Renal pelvis (tissue), 4 donors: Measurements from ENCODE around the gene CBX8. TPM values are rescaled to one million over a fixed set of nuclear protein-coding genes. Genes with fewer than 3 reads are reported as not detected.
"Not testable (repeated sequence)": the region's sequence is repeated elsewhere in the genome, so short reads cannot be mapped to it uniquely, and the experiment has no call there.

Experiments
- DNase-seq: peaks from one replicate; pipeline ENCODE4 v3.0.0-alpha.2; 2013
- polyA plus RNA-seq, 3 donors: library from polyadenylated mRNA; unstranded; fragments of 120-200 nt; gene quantifications; one replicate each; pipeline ENCODE4 v1.2.1, GENCODE V29; 2013; ENCODE audit not compliant: insufficient read length in 3 of 3

CBX8 gene
- polyA plus RNA-seq, 3 donors = 15.7 to 18.3 (median 15.7) TPM

- no peak for DNase-seq
Measured at GRCh38 chr17:79781736-79782575, 14.9 kb downstream of the CBX8 start.

DNA sequence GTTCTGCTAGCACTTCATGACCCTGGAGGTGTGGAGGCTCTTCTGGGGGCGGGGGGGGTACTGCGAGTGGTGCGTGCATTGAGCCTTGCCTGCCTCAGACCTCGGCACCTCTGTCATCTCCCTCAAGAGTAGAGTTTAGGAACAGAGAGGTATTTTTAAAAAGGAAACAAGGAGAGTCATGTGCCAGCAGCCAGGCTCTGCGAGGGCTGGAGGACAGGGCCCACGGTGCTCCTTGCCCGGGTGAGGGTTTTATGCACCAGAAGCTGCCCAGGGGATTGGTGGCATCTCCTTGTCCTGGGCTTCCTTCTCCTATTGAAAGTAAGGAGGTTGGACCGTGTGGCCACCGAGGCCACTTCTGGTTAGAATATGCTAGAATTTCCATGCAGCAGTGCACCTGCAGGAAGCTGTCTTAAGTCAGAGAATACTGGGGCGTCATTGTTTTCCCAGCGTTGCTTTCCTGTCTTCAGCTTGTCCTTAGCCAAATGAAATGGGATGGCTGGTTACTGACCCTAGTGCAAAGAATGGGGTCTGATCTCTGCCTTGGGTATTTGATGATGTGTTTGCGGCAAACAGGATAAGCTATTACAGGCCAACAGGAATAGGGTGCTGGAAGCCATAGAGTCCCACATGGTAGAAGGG, 15.7 kb downstream of the CBX8 start:
- no peak for DNase-seq

DNA sequence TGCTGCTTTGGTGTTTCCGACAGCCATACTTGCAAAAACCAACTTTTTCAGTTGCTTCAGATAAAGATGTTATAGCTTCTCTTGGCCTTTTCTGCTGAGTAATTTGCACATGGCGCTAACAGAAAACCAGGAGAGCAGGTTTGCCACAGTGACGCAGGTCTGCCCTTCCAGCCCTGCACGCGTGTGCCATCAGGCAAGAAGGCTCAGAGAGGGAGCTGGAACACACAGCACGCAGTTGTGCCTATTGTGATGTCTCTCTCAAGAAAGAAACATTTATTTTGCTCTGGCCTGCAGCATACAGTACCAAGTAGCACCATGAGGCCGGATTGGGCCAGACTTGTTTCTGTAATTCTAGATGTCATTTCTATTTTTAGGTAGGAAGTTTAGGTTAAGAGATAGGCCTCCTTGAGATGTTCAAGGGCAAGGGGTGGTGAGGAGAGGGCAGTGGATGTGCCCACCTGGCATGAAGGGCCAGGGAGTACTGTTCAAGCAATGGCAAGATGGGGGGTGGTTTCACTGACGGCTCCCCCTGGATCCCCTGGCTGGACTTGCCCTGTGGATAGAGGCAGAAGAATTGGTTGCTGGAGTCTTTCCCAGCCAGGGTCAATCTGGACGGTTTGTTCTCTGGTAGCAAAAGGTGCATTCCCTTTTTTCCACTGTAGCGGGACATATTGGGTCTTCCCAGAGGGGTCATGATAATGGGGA, 17.1 kb downstream of the CBX8 start:
- no peak for DNase-seq

DNA sequence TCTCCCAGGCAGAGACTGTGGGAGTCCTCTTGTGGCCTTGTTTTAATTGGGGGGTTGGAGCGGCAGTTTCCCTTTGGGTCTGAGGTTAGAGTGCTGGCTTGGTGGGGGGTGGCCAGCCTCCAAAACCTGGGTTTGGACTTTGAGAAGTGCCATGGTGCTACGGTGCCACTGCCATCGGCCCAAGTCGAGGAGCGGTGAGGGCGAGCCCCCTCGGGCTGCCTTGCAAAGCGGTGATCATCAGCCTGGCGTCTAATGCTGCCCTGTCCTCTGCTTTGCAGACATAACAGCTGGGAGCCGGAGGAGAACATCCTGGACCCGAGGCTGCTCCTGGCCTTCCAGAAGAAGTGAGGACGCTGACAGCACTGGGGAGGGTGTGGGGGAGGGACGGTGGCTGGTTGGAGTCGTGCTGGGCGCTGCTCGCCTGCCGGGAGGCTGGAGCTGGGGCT, 17.8 kb downstream of the CBX8 start:
- no peak for DNase-seq

GRCh38 chr17:79778504-79779083, 18.3 kb downstream of the CBX8 start:
- no peak for DNase-seq

DNA sequence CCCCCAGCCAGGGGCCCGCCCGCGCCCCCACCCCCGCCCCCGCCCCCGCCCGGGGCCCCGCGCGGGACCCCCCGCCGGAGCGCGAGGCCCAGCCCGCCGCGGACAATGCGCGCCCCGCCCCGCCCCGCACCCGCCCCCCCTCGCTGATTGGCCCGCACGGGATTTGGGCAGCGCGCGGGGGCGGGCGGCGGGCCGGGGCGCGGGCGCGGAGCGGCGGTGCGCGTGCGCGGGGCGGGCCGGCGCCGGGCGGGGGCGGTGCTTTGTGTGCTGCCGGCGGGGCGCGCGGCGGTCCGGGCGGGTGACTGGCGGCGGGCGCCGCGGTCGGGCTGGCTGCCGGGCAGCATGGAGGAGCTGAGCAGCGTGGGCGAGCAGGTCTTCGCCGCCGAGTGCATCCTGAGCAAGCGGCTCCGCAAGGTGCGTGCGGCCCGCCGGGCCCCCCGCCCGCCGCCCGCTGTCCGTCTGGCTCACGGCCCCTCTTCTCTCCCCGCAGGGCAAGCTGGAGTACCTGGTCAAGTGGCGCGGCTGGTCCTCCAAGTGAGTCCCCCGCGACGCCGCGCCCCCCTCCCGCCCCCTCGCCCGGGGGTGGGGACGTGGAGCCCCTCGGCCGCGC, 18.9 kb downstream of the CBX8 start, which contains the start of gene CBX2:
Gene CBX2, plus strand, starts transcription at position 255 of the 610 bp plus-strand sequence. Its CDS starts 88 bp downstream, at position 343.
- DNase-seq = no peak

DNA sequence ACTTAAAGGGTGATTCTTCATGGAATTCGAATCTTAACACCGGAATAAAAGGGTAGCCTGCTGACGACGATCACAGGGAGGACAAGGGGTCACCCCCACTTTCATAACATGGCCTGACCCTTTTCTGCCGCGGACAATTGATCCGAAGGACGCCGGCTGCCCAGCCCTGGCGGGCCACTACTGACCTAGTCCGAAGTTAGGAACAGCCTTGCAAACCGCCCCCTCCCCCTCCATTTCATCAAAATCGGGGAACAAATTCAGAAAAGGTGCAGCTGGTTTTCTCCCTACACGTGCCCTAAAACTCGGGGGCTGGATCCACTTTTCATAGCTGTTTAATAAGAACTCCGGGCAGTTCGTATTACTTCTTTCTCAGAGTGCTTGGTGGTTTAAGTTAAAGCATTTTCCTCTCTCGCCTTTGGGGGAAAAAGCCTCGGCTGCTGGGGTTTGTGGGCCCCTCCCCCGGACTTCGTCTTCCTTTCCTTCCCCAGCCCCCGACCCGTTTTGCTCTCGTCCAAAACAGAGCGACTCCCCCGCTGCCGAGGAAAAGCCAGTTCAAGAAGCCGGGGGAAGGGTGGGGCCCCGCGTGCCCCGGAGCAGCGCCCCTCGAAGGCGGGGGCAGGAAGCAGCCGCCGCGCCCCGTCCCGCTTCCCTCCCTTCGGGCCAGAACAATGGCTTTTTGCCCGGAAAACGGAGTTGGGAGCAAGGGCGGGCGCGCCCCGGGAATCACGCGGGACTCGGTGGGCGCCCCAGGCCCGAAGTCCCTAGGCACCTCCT, 19.6 kb downstream of the CBX8 start:
- DNase-seq = no peak

- DNase-seq = no peak
Measured at GRCh38 chr17:79776376-79777119, 20.3 kb downstream of the CBX8 start.

- no peak for DNase-seq
Measured at GRCh38 chr17:79775632-79776031, 21.2 kb downstream of the CBX8 start.

DNA sequence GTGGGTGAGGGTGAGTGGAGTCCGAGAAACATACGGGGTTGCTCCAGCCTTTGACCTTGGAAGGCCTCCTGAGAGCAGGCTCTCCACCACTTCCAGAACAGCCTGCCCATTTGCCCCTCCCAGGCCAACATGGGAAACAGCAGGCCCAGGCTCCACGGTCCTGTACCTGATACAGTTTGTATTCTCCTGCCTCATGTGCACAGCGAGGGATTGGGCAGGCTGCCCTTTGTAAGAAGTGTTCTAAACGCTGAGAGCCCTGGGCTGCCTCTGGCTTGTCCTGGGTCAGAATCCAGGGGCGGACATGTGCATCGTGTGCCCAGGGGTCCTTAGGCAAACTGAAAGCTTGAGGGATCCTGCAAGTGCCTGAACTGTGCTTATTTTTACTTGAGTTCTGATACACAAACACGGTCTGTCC, 22.3 kb downstream of the CBX8 start:
- DNase-seq = no peak

- not testable (repeated sequence) for DNase-seq
Measured at GRCh38 chr17:79772726-79773125, 24.2 kb downstream of the CBX8 start.

DNA sequence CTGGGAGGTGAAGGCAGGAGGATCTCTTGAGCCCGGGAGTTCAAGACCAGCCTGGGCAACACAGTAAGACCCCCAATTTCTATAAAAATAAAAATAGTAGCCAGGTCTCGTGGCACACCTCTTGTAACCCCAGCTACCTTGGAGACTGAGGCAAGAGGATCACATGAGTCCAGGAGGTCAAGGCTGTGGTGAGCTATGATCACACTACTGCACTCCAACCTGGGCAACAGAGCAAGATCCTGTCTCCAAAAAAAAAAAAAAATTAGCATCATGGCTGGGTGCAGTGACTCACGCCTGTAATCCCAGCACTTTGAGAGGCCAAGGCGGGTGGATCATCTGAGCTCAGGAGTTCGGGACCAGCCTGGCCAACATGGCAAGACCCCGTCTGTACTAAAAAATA, 25.6 kb downstream of the CBX8 start:
- no peak for DNase-seq

GRCh38 chr17:79769570-79770506, 27.0 kb downstream of the CBX8 start:
- no peak for DNase-seq

GRCh38 chr17:79765708-79766107, 31.2 kb downstream of the CBX8 start:
- DNase-seq = no peak

- DNase-seq = no peak
Measured at GRCh38 chr17:79761894-79762589, 34.8 kb downstream of the CBX8 start.

DNA sequence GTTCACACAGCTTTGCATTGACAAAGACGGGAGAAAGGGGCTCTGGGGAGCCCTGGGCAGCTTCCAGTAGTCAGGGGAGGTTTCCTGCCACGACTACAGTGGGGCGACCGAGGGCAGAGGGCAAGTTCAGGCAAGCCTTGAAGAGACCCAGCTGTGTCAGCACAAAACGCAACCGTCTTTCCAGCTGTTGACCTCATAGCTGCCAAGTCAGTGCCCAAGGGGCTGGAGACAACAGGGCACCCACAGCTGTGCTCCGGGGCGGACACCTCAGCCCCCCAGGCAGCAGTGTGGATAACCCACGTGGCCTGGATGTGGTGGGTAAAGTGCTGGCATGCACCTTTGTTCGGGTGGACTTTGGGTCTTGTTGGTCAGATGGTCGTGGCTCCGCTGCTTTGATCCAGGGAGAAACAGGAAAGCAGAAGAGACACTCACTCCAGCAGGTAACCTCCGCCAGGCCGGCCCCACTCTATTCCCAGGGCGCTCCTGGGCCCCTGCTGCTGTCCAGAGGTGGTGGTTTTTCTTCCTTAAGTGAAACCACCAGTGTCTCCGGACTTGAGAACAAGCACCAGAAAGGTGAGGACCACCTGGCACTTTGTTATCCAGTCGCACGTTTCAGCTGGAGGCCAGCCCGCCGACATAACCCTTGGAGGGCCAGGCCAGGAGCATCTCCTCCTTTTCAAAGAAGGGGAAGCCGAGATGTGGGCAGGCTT, 36.5 kb downstream of the CBX8 start:
- no peak for DNase-seq

GRCh38 chr17:79758271-79758670, 38.6 kb downstream of the CBX8 start:
- DNase-seq = no peak
